Forelimb muscle (tissue), 1 donor: Measurements from ENCODE around the gene G3BP2. TPM values are rescaled to one million over a fixed set of nuclear protein-coding genes. Genes with fewer than 3 reads are reported as not detected.
"Not testable (repeated sequence)": the region's sequence is repeated elsewhere in the genome, so short reads cannot be mapped to it uniquely, and the experiment has no call there.

ENCODE experiments used
- DNase-seq: peaks from one replicate; pipeline ENCODE4 v3.0.0-alpha.2; 2013; ENCODE audit warnings: low read depth
- polyA plus RNA-seq: library from polyadenylated mRNA; unstranded; fragments of 120-200 nt; gene quantifications from one replicate; pipeline ENCODE4 v1.2.1, GENCODE V29; 2013; ENCODE audit not compliant: insufficient read length

Gene G3BP2
- 152 TPM for polyA plus RNA-seq

DNA sequence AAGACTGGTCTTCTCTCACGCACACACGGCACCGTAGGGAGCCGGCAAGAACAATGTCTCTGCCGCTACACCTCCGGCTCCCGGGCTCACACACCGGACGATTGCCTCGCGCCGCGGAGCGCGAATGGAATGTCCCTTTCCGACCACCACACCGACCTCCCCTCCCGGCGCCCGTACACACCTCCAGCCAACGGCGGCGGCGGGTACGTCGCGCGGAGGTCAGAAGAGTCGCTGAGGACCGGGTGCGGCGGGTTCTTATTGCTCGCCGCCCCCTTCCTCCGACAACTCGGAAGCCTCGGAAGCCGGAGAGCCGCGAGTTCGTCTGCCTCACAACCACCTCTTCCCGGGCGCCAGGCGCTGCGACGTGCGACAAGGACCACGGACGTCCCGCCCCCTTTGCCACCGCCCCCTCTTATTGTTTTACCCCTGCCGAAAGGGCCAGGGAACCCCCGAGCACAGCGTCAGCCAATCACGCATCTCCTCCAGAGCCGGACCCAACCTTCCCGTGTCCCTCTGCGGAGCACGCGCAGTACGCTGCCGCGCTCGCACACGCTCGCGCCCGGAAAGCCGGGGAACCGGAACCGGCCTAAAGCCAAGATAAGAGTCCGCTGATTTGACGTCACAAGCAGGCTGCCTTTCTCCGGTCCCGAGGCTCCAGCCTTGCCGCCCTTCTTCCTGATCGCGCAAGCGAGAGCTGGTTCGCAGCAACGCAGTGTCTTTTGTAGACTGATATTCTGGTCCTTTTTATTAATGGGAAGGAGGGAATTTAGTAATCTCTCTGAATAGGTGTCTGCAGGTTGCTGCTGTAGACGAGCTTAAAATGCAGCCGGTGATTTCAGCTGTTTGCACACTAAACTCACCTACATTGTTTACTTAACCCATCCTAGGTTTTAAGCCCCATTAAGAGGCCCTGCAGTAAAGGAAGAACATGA, at the start of gene G3BP2:
TSS of gene G3BP2 (minus strand) at position 385 of the 932 bp plus-strand sequence. CDS start 11,386 bp downstream, outside the sequence.
- DNase-seq, result peak; percentile 98

GRCh38 chr4:75722417-75722816, 49.2 kb upstream of the G3BP2 start:
- no peak for DNase-seq

- DNase-seq, result no peak
Observed at GRCh38 chr4:75718529-75718928, 45.3 kb upstream of the G3BP2 start.

DNA sequence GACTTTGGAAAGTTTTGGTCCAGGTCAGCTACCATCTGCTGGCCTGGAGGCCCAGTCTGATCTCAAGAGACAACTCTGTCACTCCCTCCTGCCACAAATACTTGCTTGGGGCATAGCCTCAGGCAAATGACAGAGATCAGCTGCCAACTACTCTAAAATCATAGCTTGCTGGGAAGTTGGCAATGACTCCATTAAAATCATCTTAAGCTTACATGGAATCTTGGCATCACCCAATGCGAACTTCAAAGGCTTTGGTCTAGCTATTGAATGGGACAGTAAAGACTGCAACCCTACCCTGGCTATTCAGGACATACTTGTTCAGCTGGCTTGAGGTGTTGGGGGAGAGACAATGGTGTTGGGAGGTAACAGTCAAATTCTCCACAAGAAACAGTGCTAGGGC, 44.2 kb upstream of the G3BP2 start:
- no peak for DNase-seq

GRCh38 chr4:75716054-75716453, 42.8 kb upstream of the G3BP2 start:
- DNase-seq, result not testable (repeated sequence)

DNA sequence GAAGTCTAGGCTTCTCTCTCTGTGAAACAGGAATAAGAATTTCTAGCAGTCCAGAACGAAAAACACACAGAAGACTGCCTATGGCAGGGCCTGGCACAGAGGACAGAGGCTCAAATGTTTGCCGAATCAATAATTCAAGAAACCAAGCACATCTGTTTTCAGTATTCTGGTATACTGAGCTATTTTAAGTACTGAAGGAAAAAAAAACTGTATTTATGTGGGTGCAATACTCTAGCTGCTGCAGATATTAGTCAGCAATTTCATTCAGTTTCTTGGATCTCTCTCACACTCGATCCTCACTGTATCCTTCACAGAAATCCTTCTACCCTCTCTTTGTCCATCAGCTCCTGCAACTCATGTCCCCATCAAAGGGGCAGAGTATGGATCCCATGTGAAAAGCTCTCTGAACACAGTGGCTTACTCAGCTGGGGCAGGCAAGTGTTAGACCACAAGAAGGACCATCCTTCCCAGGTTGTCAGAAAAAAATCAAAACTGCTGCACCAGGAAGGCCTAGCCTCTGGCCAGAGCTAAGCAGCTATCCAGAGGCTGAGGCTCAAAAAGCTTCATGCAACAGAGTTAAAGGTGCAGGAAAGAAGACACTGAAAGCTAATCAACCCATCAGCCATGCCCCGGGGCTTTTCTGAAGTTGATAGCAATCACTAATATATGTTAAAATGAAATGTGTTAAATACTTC, 42.0 kb upstream of the G3BP2 start:
- DNase-seq, result no peak

DNA sequence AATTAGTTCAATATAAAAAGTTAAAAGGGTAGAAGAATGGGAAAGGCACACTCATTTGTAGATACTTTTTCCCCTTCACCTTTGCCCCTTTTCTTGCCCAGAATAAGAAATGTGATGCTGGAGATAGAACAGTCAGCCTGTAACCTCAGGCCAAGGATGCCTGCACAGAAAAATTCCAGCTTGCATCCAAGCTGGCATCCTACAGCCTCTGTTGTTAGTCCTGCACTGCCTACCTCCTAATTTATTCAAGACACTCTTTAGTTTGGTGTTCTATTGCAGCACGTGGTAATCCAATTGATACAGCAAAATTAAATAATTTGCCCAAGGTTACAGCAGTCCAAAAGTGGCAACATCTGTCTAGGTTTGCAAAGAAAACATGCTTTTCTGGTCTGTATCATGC, 41.5 kb upstream of the G3BP2 start:
- DNase-seq, result no peak

GRCh38 chr4:75714011-75714410, 40.8 kb upstream of the G3BP2 start:
- DNase-seq, result no peak

GRCh38 chr4:75710246-75710645, 37.0 kb upstream of the G3BP2 start:
- no peak for DNase-seq

- no peak for DNase-seq
Observed at GRCh38 chr4:75708218-75708691, 35.0 kb upstream of the G3BP2 start.

DNA sequence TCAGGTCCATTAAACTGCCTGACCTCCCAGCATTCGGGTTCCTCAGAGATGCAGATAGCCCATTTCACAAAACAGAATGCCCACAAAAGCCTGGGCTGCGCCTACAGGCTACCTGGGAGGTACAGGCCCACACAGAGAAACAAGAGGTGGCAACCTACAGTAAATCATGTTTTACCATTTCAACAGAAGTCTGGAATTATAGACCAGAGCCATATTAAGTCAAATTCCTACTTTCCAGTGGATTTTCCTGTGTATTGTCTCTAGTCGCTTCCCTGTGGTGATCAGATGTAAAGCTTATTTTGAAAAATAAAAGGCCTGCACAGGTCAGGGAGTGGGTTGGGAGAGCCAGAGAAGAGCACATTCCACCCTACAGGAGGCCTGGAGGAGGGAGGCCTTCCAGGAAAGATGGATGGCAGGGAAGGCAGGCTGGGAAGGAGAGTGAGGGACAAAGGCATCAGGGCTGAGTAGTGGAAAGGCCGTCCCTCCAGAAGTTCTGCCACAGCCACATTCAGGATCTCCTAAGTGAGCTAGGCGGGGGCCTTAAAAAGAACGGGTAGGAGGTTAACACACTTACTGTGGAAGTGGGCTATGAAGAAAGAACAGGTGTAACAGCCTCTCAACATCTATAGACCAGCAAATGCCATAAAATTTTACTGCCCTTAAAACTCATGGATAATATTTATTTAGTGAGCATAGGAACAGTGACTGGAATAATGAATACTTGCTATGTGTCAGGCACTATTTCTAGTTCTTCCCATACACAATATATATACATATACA, 32.2 kb upstream of the G3BP2 start:
- no peak for DNase-seq

DNA sequence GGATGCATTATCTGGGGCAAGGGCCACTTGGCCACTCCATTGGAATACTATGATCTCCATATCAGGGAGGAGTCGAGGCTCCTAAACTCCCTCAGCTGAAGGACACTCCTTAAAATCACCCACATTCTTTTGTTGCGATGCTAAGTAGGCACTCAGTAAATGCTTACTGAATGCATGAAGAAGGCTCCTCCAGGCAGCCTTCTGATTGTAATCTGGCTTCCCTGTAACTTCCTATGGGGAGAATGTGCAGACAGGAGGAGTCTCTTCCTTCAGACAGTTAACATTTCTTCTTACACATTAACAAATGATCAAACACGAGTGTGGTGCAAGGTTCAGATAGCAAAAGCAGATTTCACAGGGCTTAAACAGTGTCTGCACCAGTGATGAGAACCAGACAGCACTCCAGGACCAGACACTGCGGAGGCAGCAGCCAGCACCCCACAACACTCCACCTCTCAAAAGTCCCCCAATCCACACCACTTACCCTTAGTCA, 29.8 kb upstream of the G3BP2 start:
- no peak for DNase-seq

DNA sequence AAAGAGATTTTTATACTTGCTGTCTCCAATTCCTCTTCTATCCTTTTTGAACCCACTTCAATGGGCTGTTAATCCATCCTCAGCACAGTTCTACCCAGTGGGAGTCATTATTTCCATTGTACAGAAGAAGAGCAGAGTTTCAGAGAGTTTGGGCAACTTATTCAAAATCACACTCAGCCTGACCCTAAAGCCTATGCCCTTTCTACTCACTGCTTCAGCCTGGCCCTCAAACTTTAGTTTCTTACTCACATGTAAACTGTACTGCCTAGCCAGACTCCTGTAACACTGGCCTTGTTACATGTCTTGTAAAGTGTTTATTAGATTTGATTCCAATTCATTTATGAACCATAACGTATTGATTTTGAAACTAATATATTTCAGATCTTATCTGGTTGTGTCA, 26.1 kb upstream of the G3BP2 start:
- DNase-seq, result no peak

GRCh38 chr4:75698963-75699228, 25.7 kb upstream of the G3BP2 start:
- no peak for DNase-seq

GRCh38 chr4:75698162-75698962, 25.2 kb upstream of the G3BP2 start:
- no peak for DNase-seq

DNA sequence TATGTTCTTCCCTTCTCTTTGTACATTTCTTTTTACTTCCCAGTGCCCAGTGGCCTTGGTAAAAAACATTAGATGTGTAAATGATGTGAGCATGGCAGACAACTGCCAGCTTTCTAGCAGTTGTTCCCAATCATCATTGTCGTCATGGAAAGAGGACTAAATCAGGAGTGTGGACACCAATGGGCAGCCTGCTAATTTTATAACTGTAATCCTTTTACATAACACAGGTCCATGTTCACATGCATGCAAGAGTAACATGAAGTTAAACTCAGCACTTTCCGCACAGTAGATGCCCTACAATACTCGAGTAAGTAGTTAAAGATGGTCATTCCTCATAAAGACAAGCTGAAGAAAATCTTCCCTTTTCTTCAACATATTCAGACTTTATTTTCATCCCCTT, 23.4 kb upstream of the G3BP2 start:
- DNase-seq, result no peak

DNA sequence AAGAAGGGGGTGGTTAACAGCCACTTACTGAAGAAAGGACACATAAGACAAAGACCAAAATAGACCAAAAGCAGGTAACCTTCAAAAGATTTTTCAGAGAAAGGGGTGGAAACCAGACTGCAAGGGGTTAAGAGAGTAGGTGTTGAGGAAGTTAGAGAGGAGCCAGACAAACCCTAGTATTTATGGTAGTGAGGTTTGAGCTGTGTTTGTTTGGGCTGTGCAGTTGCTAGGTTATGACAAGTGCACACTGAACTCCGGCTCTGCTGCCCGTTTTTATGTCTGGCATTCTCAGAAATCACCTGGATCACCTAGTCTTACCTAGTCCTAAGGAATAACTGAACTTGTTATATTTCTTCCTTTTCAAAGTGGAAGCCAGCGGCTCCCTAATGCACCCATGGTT, 22.9 kb upstream of the G3BP2 start:
- no peak for DNase-seq

DNA sequence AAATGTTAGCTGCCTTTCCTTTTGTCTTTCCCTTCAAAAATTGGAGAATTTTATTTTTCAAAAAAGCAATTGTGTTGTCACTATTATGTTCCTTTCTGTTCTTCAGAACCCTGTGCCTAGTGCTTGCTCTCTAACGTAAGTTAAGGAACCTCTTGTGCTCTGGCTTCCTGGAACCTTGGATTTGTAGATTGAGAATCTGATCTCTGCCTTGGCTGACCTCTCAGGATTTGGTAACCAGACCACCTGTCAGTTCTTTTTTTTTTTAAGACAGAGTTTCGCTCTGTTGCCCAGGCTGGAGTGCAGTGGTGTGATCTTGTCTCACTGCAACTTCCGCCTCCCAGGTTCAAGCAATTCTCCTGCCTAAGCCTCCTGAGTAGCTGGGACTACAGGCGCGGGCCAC, 18.9 kb upstream of the G3BP2 start:
- not testable (repeated sequence) for DNase-seq

DNA sequence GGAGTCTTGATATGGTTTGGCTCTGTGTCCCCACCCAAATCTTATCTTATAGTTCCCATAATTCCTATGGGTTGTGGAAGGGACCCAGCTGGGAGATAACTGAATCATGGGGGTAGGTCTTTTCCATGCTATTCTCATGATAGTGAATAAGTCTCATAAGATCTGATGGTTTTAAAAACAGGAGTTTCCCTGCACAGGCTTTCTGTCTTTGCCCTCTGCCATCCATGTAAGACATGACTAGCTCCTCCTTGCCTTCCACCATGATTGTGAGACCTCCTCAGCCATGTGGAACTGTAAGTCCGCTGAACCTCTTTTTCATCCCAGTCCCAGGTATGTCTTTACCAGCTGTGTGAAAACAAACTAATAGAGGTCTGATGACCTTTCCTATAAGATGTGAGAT, 13.9 kb upstream of the G3BP2 start:
- DNase-seq, result not testable (repeated sequence)

- no peak for DNase-seq
Observed at GRCh38 chr4:75686346-75686745, 13.1 kb upstream of the G3BP2 start.

- DNase-seq, result no peak
Observed at GRCh38 chr4:75685546-75686189, 12.5 kb upstream of the G3BP2 start.
